Ecto neural progenitor cell (in vitro differentiated cells): ENCODE measurements around the gene NTN4.
"Not testable (repeated sequence)": the region's sequence is repeated elsewhere in the genome, so short reads cannot be mapped to it uniquely, and the experiment has no call there.

Source experiments
- DNase-seq: peaks from one replicate; pipeline ENCODE4 v3.0.0-alpha.2; 2018; ENCODE audit warnings: low spot score

NTN4 gene

GRCh38 chr12:95705143-95705542, 85.4 kb downstream of the NTN4 start:
- no peak for DNase-seq

GRCh38 chr12:95703986-95704385, 86.6 kb downstream of the NTN4 start:
- DNase-seq, result no peak

GRCh38 chr12:95701722-95702418, 88.7 kb downstream of the NTN4 start:
- DNase-seq, result no peak

GRCh38 chr12:95701275-95701674, 89.3 kb downstream of the NTN4 start:
- DNase-seq, result no peak

GRCh38 chr12:95700316-95700785, 90.2 kb downstream of the NTN4 start:
- DNase-seq, result no peak

GRCh38 chr12:95699579-95699978, 91.0 kb downstream of the NTN4 start:
- DNase-seq, result no peak

GRCh38 chr12:95694136-95694535, 96.4 kb downstream of the NTN4 start:
- no peak for DNase-seq

GRCh38 chr12:95693689-95694088, 96.9 kb downstream of the NTN4 start:
- no peak for DNase-seq

- no peak for DNase-seq
These were observed 99.5 kb downstream of the NTN4 start for GRCh38 chr12:95690861-95691635.

GRCh38 chr12:95687937-95688336, 102.6 kb downstream of the NTN4 start:
- DNase-seq, result no peak

- DNase-seq, result no peak
These were observed 107.1 kb downstream of the NTN4 start for GRCh38 chr12:95683418-95683817.

- no peak for DNase-seq
These were observed 109.3 kb downstream of the NTN4 start for GRCh38 chr12:95681210-95681765.

GRCh38 chr12:95678684-95679083, 111.9 kb downstream of the NTN4 start:
- no peak for DNase-seq

GRCh38 chr12:95677782-95678181, 112.8 kb downstream of the NTN4 start:
- DNase-seq, result not testable (repeated sequence)

- no peak for DNase-seq
These were observed 115.9 kb downstream of the NTN4 start for GRCh38 chr12:95674631-95675030.

GRCh38 chr12:95674163-95674562, 116.4 kb downstream of the NTN4 start:
- no peak for DNase-seq

GRCh38 chr12:95673576-95673975, 117.0 kb downstream of the NTN4 start:
- DNase-seq, result no peak

GRCh38 chr12:95672166-95672565, 118.4 kb downstream of the NTN4 start:
- no peak for DNase-seq

GRCh38 chr12:95671265-95671664, 119.3 kb downstream of the NTN4 start:
- DNase-seq, result no peak

- DNase-seq, result no peak
These were observed 127.0 kb downstream of the NTN4 start for GRCh38 chr12:95663525-95663924.

GRCh38 chr12:95661360-95661759, 129.2 kb downstream of the NTN4 start:
- no peak for DNase-seq

- DNase-seq, result no peak
These were observed 132.2 kb downstream of the NTN4 start for GRCh38 chr12:95658386-95658785.

- DNase-seq, result not testable (repeated sequence)
These were observed 135.9 kb downstream of the NTN4 start for GRCh38 chr12:95654665-95655064.
